ENCODE measurements around the gene NCOA4.

GRCh38 chr10:46075869-46076268 lies 45.4 kb upstream of the NCOA4 start:
- TF ChIP-seq YY1 (IDR thresholded peaks at IDR 0.05; ENCODE audit: insufficient read depth, insufficient read length) (no peak), ZNF274 (IDR thresholded peaks at IDR 0.05; ENCODE audit: low read depth, low read length) (no peak)

Data from NT2/D1 (cell line).